GM23338 (cell line): ENCODE measurements around the gene CXCL16.

Experiments used
- CTCF ChIP-seq, 2 experiments: fragments of 200-600 bp in 1 of 2; sonication (generic) in 1 of 2; conservative IDR thresholded peaks; 2 replicates each; pipeline versions ENCODE4 v1.5.1 to v1.6.1; 2016 to 2017; ENCODE audit warnings: antibody characterized with exemption in 2 of 2, low read depth in 2 of 2, mild to moderate bottlenecking in 2 of 2, moderate library complexity in 1 of 2
- EZH2phosphoT487 ChIP-seq: fragments of 200-600 bp; sonication (generic); IDR thresholded peaks from one replicate; pipeline ENCODE4 v1.8.1; 2018; ENCODE audit warnings: antibody characterized with exemption; ENCODE audit not compliant: unreplicated experiment

- TF ChIP-seq CTCF (conservative IDR thresholded peaks at IDR 0.05; ENCODE audit: low read depth in 2 of 2): no peak
- no peak for TF ChIP-seq EZH2phosphoT487
Measured at GRCh38 chr17:4786516-4786915, 46.8 kb upstream of the CXCL16 start.
